Measurements from ENCODE around the gene AXDND1.
"Not testable (repeated sequence)": the region's sequence is repeated elsewhere in the genome, so short reads cannot be mapped to it uniquely, and the experiment has no call there.

The AXDND1 gene

DNA sequence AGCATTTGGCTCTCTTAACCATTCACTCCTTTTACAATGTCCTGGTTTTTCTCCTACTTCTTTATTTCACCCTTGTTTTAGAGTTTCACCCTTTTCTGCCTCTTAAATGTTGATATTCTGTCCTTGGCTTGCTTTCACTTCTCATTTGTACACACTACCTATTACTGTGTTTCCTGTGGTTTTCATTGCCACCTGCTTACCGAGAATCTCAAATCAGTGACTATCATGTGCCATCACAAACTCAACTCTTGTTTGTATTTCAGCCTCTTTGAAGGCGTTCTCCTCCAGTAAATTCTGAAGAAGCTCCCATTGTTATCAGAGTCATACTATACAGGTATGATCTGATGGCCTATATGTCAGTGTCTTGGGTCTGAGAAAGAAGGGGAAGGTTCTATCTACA lies 144.3 kb downstream of the AXDND1 start:
- Histone ChIP-seq H3K36me3 (ENCODE audit: control insufficient read depth in 5 of 5, insufficient read depth in 5 of 5, low read length in 5 of 5) (no peaks in the 10 kb centered on the region), H3K9me3 (ENCODE audit: control insufficient read depth in 5 of 5, low read length in 5 of 5) (peaks cover 0 to 3% (median 0%) of the 10 kb centered on the region in 5 donors), H3K4me3 (ENCODE audit: low read depth in 1 of 5, low read length in 5 of 5) (no peak overlapping the region)

GRCh38 chr1:179516976-179517705 lies 151.4 kb downstream of the AXDND1 start:
- H3K36me3 ChIP-seq (ENCODE audit: control insufficient read depth in 5 of 5, insufficient read depth in 5 of 5, low read length in 5 of 5): no peaks in the 10 kb centered on the region
- no peaks in the 10 kb centered on the region for H3K27me3 ChIP-seq (ENCODE audit: control insufficient read depth in 5 of 5, insufficient read depth in 4 of 5, low read length in 5 of 5)
- no peak overlapping the region for H3K9ac ChIP-seq (ENCODE audit: low read length in 5 of 5)
- H3K27ac ChIP-seq (ENCODE audit: low read depth, low read length): no peak overlapping the region
- peaks cover 0 to 5% (median 0%) of the 10 kb centered on the region in 5 donors for H3K9me3 ChIP-seq (ENCODE audit: control insufficient read depth in 5 of 5, low read length in 5 of 5)
- H3K4me3 ChIP-seq (ENCODE audit: low read depth in 1 of 5, low read length in 5 of 5): no peak overlapping the region
- no peaks in the 10 kb centered on the region for H3K4me1 ChIP-seq (ENCODE audit: control insufficient read depth in 5 of 5, insufficient read depth in 5 of 5, low read length in 5 of 5)

More for the DNA sequence above, 144.3 kb downstream of the AXDND1 start:
- Histone ChIP-seq H3K4me1 (ENCODE audit: control insufficient read depth in 5 of 5, insufficient read depth in 5 of 5, low read length in 5 of 5) (no peaks in the 10 kb centered on the region), H3K9ac (ENCODE audit: low read length in 5 of 5) (no peak overlapping the region), H3K27ac (ENCODE audit: low read depth, low read length) (no peak overlapping the region), H3K27me3 (ENCODE audit: control insufficient read depth in 5 of 5, insufficient read depth in 4 of 5, low read length in 5 of 5) (no peaks in the 10 kb centered on the region)

DNA sequence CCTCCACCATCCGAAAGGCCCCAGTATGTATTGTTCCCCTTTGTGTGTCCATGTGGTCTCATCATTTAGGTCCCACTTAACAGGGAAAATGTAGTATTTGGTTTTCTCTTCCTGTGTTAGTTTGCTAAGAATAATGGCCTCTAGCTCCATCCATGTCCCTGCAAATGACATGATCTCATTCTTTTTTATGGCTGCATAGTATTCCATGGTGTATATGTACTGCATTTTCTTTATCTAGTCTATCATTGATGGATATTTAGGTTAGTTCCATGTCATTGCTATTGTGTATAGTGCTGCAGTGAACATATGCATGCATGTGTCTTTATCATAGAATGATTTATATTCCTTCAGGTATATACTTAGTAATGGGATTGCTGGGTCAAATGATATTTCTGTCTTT lies 152.8 kb downstream of the AXDND1 start:
- not testable (repeated sequence) for H3K9me3 ChIP-seq (ENCODE audit: control insufficient read depth in 5 of 5, low read length in 5 of 5); H3K36me3 ChIP-seq (ENCODE audit: control insufficient read depth in 5 of 5, insufficient read depth in 5 of 5, low read length in 5 of 5); H3K9ac ChIP-seq (ENCODE audit: low read length in 5 of 5)

GRCh38 chr1:179529482-179530195 lies 163.9 kb downstream of the AXDND1 start:
- Histone ChIP-seq H3K27ac (ENCODE audit: low read depth, low read length) (no peak overlapping the region), H3K4me1 (ENCODE audit: control insufficient read depth in 5 of 5, insufficient read depth in 5 of 5, low read length in 5 of 5) (no peaks in the 10 kb centered on the region), H3K4me3 (ENCODE audit: low read depth in 1 of 5, low read length in 5 of 5) (no peak overlapping the region), H3K9me3 (ENCODE audit: control insufficient read depth in 5 of 5, low read length in 5 of 5) (no peaks in the 10 kb centered on the region), H3K36me3 (ENCODE audit: control insufficient read depth in 5 of 5, insufficient read depth in 5 of 5, low read length in 5 of 5) (no peaks in the 10 kb centered on the region), H3K9ac (ENCODE audit: low read length in 5 of 5) (no peak overlapping the region), H3K27me3 (ENCODE audit: control insufficient read depth in 5 of 5, insufficient read depth in 4 of 5, low read length in 5 of 5) (peaks cover 0 to 2% (median 0%) of the 10 kb centered on the region in 5 donors)

More for the DNA sequence above, 152.8 kb downstream of the AXDND1 start:
- H3K4me3 ChIP-seq (ENCODE audit: low read depth in 1 of 5, low read length in 5 of 5); H3K27me3 ChIP-seq (ENCODE audit: control insufficient read depth in 5 of 5, insufficient read depth in 4 of 5, low read length in 5 of 5); H3K27ac ChIP-seq (ENCODE audit: low read depth, low read length); H3K4me1 ChIP-seq (ENCODE audit: control insufficient read depth in 5 of 5, insufficient read depth in 5 of 5, low read length in 5 of 5): not testable (repeated sequence)

- Histone ChIP-seq H3K27me3 (ENCODE audit: control insufficient read depth in 5 of 5, insufficient read depth in 4 of 5, low read length in 5 of 5) (peaks cover 0 to 2% (median 0%) of the 10 kb centered on the region in 5 donors), H3K27ac (ENCODE audit: low read depth, low read length) (no peak overlapping the region), H3K9me3 (ENCODE audit: control insufficient read depth in 5 of 5, low read length in 5 of 5) (no peaks in the 10 kb centered on the region), H3K36me3 (ENCODE audit: control insufficient read depth in 5 of 5, insufficient read depth in 5 of 5, low read length in 5 of 5) (no peaks in the 10 kb centered on the region), H3K9ac (ENCODE audit: low read length in 5 of 5) (no peak overlapping the region), H3K4me3 (ENCODE audit: low read depth in 1 of 5, low read length in 5 of 5) (no peak overlapping the region), H3K4me1 (ENCODE audit: control insufficient read depth in 5 of 5, insufficient read depth in 5 of 5, low read length in 5 of 5) (no peaks in the 10 kb centered on the region)
These were observed 164.6 kb downstream of the AXDND1 start for GRCh38 chr1:179530352-179530751.

- Histone ChIP-seq H3K4me3 (ENCODE audit: low read depth in 1 of 5, low read length in 5 of 5) (no peak overlapping the region), H3K27me3 (ENCODE audit: control insufficient read depth in 5 of 5, insufficient read depth in 4 of 5, low read length in 5 of 5) (no peaks in the 10 kb centered on the region), H3K36me3 (ENCODE audit: control insufficient read depth in 5 of 5, insufficient read depth in 5 of 5, low read length in 5 of 5) (no peaks in the 10 kb centered on the region), H3K9ac (ENCODE audit: low read length in 5 of 5) (no peak overlapping the region), H3K9me3 (ENCODE audit: control insufficient read depth in 5 of 5, low read length in 5 of 5) (no peaks in the 10 kb centered on the region), H3K27ac (ENCODE audit: low read depth, low read length) (no peak overlapping the region), H3K4me1 (ENCODE audit: control insufficient read depth in 5 of 5, insufficient read depth in 5 of 5, low read length in 5 of 5) (no peaks in the 10 kb centered on the region)
These were observed 176.0 kb downstream of the AXDND1 start for GRCh38 chr1:179541774-179542173.

DNA sequence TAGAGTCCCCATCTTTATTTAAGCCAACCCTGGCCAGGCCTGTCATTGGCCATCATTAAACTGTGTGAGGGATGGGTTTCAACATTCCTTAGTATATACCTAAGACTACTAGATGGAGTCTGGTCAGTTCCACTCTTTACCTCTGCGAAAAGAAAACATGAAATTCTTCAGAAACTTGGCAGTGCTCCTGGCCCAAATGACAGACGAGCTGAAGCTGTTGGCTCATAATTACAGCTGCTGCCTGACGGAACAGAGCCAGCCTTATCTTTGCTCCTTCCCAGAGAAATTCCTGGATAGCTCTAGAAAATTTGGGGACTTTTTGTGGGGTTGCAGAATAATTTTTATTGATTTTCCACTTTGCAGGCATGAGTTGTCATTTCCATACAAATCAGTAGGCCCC lies 179.6 kb downstream of the AXDND1 start:
- Histone ChIP-seq H3K27ac (ENCODE audit: low read depth, low read length) (no peak overlapping the region), H3K9ac (ENCODE audit: low read length in 5 of 5) (no peak overlapping the region), H3K9me3 (ENCODE audit: control insufficient read depth in 5 of 5, low read length in 5 of 5) (no peaks in the 10 kb centered on the region), H3K36me3 (ENCODE audit: control insufficient read depth in 5 of 5, insufficient read depth in 5 of 5, low read length in 5 of 5) (no peaks in the 10 kb centered on the region), H3K4me1 (ENCODE audit: control insufficient read depth in 5 of 5, insufficient read depth in 5 of 5, low read length in 5 of 5) (no peaks in the 10 kb centered on the region), H3K27me3 (ENCODE audit: control insufficient read depth in 5 of 5, insufficient read depth in 4 of 5, low read length in 5 of 5) (no peaks in the 10 kb centered on the region), H3K4me3 (ENCODE audit: low read depth in 1 of 5, low read length in 5 of 5) (no peak overlapping the region)

DNA sequence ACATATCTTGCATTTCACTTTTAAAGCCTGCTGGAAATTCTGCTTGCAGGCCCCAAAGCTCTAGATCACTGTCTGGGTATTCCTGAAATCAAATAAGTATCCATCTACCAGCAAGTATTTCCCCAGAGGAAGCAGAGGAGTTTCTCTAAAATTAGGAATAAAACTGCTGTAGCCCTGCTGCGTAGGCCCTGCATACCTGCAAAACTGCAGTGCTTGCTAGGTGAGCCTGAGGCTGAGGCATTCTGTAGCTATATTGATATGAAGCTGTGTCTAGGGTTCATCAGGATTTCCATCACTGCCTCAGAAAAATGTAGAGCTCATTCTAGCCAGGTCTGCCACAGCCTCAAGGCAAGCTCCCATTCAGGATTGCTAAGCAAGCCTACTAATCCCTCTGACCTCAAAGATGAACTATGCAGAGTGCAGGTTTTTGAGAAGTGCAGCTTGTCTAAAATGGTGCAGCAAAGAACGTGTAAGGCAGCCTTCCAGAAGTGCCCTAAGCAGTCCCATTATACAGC lies 181.3 kb downstream of the AXDND1 start:
- Histone ChIP-seq H3K4me1 (ENCODE audit: control insufficient read depth in 5 of 5, insufficient read depth in 5 of 5, low read length in 5 of 5) (peaks cover 0 to 8% (median 0%) of the 10 kb centered on the region in 5 donors), H3K4me3 (ENCODE audit: low read depth in 1 of 5, low read length in 5 of 5) (no peak overlapping the region), H3K27ac (ENCODE audit: low read depth, low read length) (no peak overlapping the region), H3K36me3 (ENCODE audit: control insufficient read depth in 5 of 5, insufficient read depth in 5 of 5, low read length in 5 of 5) (no peaks in the 10 kb centered on the region), H3K9me3 (ENCODE audit: control insufficient read depth in 5 of 5, low read length in 5 of 5) (no peaks in the 10 kb centered on the region), H3K27me3 (ENCODE audit: control insufficient read depth in 5 of 5, insufficient read depth in 4 of 5, low read length in 5 of 5) (no peaks in the 10 kb centered on the region), H3K9ac (ENCODE audit: low read length in 5 of 5) (no peak overlapping the region)

- no peak overlapping the region for H3K9ac ChIP-seq (ENCODE audit: low read length in 5 of 5)
- no peaks in the 10 kb centered on the region for H3K9me3 ChIP-seq (ENCODE audit: control insufficient read depth in 5 of 5, low read length in 5 of 5)
- no peak overlapping the region for H3K4me3 ChIP-seq (ENCODE audit: low read depth in 1 of 5, low read length in 5 of 5)
- H3K27ac ChIP-seq (ENCODE audit: low read depth, low read length): no peak overlapping the region
- peaks cover 0 to 8% (median 0%) of the 10 kb centered on the region in 5 donors for H3K4me1 ChIP-seq (ENCODE audit: control insufficient read depth in 5 of 5, insufficient read depth in 5 of 5, low read length in 5 of 5)
- no peaks in the 10 kb centered on the region for H3K27me3 ChIP-seq (ENCODE audit: control insufficient read depth in 5 of 5, insufficient read depth in 4 of 5, low read length in 5 of 5)
- no peaks in the 10 kb centered on the region for H3K36me3 ChIP-seq (ENCODE audit: control insufficient read depth in 5 of 5, insufficient read depth in 5 of 5, low read length in 5 of 5)
These were observed 183.0 kb downstream of the AXDND1 start for GRCh38 chr1:179548666-179549367.

DNA sequence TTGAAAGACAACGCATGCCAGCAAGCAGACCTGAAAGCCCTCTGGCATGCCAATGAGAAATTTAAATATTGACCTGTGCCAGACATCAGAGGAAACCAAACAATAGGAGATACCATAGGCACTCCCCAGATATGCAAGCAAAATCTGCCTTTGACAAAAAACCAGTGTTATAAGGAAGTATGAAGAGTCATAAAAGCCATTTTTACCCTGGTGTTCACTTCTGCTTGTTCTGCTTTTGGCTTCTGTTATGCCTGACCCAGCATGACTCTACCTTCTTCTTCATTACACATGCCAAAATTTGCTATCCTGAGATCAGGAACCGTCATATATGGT lies 183.6 kb downstream of the AXDND1 start:
- Histone ChIP-seq H3K9me3 (ENCODE audit: control insufficient read depth in 5 of 5, low read length in 5 of 5) (no peaks in the 10 kb centered on the region), H3K4me3 (ENCODE audit: low read depth in 1 of 5, low read length in 5 of 5) (no peak overlapping the region), H3K4me1 (ENCODE audit: control insufficient read depth in 5 of 5, insufficient read depth in 5 of 5, low read length in 5 of 5) (peaks cover 0 to 8% (median 0%) of the 10 kb centered on the region in 5 donors), H3K9ac (ENCODE audit: low read length in 5 of 5) (no peak overlapping the region), H3K36me3 (ENCODE audit: control insufficient read depth in 5 of 5, insufficient read depth in 5 of 5, low read length in 5 of 5) (no peaks in the 10 kb centered on the region), H3K27ac (ENCODE audit: low read depth, low read length) (no peak overlapping the region), H3K27me3 (ENCODE audit: control insufficient read depth in 5 of 5, insufficient read depth in 4 of 5, low read length in 5 of 5) (no peaks in the 10 kb centered on the region)
